SH-SY5Y (cell line): ENCODE measurements around the gene ARHGAP26.

ENCODE experiments used
- GATA2 ChIP-seq: IDR thresholded peaks from 2 replicates; pipeline ENCODE4 v1.6.1; 2011; ENCODE audit warnings: mild to moderate bottlenecking, low read depth, low read length
- GATA3 ChIP-seq: IDR thresholded peaks from 2 replicates; pipeline ENCODE4 v1.6.1; 2011; ENCODE audit warnings: low read depth, mild to moderate bottlenecking, low read length, moderate library complexity

DNA sequence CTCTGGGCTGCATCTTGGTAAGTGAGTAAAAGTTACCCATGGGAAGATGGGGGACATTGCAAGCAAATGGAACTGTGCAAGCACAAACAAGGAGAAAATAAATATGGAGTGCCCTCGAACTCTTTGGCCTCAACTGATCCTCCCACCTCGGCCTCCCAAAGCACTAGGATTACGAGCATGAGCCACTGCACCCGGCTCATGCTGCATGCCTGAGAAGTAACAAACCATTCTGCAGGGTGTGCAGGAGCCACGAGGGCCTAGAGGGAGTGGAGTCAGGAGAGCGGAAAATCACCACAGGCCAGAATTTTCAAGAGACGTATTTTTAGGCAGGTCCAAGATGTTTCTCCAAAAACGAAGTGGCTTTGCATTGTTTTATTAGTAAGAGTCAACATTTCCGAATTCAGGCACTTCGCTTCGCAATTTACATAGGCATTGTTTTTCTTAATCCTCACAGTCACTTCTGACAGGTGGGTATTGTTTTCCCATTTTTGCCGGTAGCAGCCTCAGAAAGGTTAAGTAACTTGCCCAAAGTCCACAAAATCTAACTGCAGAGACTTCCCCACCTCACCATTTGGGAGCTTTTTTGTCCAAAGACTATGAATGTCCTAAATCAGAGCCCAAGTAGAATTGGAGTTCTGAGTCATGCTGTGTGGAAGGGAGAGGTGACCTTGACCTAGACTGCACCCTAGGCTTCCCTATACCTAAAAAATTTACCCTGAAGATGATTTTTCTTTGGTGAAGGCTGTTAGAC lies 403.1 kb downstream of the ARHGAP26 start:
- TF ChIP-seq GATA2 (no peak), GATA3 (no peak)
